ENCODE results near the gene ARHGEF28. TPM values are rescaled to one million over a fixed set of nuclear protein-coding genes. Genes with fewer than 3 reads are reported as not detected.

Gene ARHGEF28
- total and polyA plus RNA-seq, 9 of the 15 experiments (the other 6 are each of a cell fraction or from before 2014, with no cell fraction given): 0.27 TPM; not detected in 8

DNA sequence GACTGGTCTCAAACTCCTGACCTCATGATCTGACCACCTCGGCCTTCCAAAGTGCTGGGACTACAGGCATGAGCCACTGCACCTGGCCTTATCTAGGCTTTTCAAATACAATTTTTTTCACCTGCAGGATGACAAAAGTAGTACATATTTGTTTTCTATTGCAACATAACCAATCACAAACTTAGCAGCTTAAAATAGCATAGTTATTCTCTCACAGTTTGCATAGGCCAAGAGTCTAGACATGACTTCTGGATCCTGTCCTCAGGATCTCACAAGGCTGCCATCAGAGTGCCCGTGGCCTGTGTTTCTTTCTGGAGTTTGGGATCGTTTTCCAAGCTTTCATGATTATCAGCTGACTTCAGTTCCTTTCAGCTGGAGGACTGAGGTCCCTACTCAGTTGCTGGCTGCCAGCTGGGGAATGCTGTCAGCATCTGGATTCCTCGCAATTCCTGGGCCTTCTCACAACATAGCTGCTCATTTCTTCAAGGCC lies 348.9 kb downstream of the ARHGEF28 start:
- H2AFZ ChIP-seq (ENCODE audit: low read depth, low read length): no peak overlapping the region
- H3K4me3 ChIP-seq: no peak overlapping the region
- CTCF ChIA-PET (ENCODE audit: low intra/inter-chr PET ratio): no interaction called here
- no peak for FAIRE-seq
- no peak overlapping the region for H3K27ac ChIP-seq (ENCODE audit: extremely low read depth, low read depth, low read length)
- H3K4me2 ChIP-seq (ENCODE audit: insufficient read depth, low read length): no peak overlapping the region
- no peaks in the 10 kb centered on the region for H4K20me1 ChIP-seq (replicated peaks; ENCODE audit: control insufficient read depth, insufficient read depth, low read length)
- POLR2A ChIA-PET: no interaction called here
- in situ Hi-C loops (cut with MboI): no loop called here
- H3K79me2 ChIP-seq (ENCODE audit: control insufficient read depth, insufficient read depth, low read length): no peaks in the 10 kb centered on the region
- ATAC-seq: no peak
- no peak overlapping the region for H3K9ac ChIP-seq (ENCODE audit: insufficient read depth in 1 of 2, low read depth in 2 of 2, low read length in 2 of 2)
- no peaks in the 10 kb centered on the region for H3K4me1 ChIP-seq (replicated peaks in 1 of 2; ENCODE audit: control insufficient read depth in 2 of 2, insufficient read depth in 2 of 2, low read length in 2 of 2)
- H3K36me3 ChIP-seq (ENCODE audit: control insufficient read depth, insufficient read depth, low read length): no peaks in the 10 kb centered on the region
- no peaks in the 10 kb centered on the region; a peak in 2 of 5 replicates for H3K27me3 ChIP-seq (ENCODE audit: control insufficient read depth in 2 of 2, insufficient read depth in 2 of 2, low read length in 2 of 2)
- intact Hi-C loops (cut with micrococcal nuclease): no loop called here
- no peaks in the 10 kb centered on the region for H3K9me1 ChIP-seq (ENCODE audit: control insufficient read depth, insufficient read depth, low read length)
- no peaks in the 10 kb centered on the region for H3K9me3 ChIP-seq (replicated peaks; ENCODE audit: control insufficient read depth, insufficient read depth, low read depth, low read length)
- no TSS peak for BruUV-seq (replicated peaks)
- WGBS (ENCODE audit: insufficient coverage, low coverage, missing lambda C conversion rate): 2% methylated on average over 4 of the region's 4 CpGs
- no peak for DNase-seq (ENCODE audit: extremely low read depth in 1 of 4, low spot score in 3 of 4)
- TF ChIP-seq ZNF75A (CRISPR knock-in tag; IDR thresholded peaks at IDR 0.05) (no peak), EWSR1 (IDR thresholded peaks at IDR 0.05; ENCODE audit: borderline replicate concordance, low read depth, partially characterized antibody) (no peak), ZBTB11 (CRISPR knock-in tag; IDR thresholded peaks at IDR 0.05) (no peak), KLF13 (tag; IDR thresholded peaks at IDR 0.05; ENCODE audit: borderline replicate concordance, low read depth) (no peak), ZBTB40 (IDR thresholded peaks at IDR 0.05) (no peak), ZBTB40 (CRISPR knock-in tag; IDR thresholded peaks at IDR 0.05) (no peak)
